HEK293 (cell line): Measurements from ENCODE around the gene KLHL22.
"Not testable (repeated sequence)": the region's sequence is repeated elsewhere in the genome, so short reads cannot be mapped to it uniquely, and the experiment has no call there.

Experiments
- CTCF ChIP-seq: fragments of 450-650 bp; formaldehyde crosslinking; IDR thresholded peaks from 2 replicates; pipeline ENCODE4 v1.5.1; 2016; ENCODE audit warnings: missing biosample characterization, missing genetic modification characterization
- PATZ1 ChIP-seq: fragments of 450-650 bp; formaldehyde crosslinking; IDR thresholded peaks from 2 replicates; pipeline ENCODE4 v1.5.1; 2016; ENCODE audit warnings: missing biosample characterization, missing genetic modification characterization
- PRDM2 ChIP-seq: fragments of 450-650 bp; formaldehyde crosslinking; IDR thresholded peaks from 2 replicates; pipeline ENCODE4 v1.5.1; 2016; ENCODE audit warnings: missing biosample characterization, missing genetic modification characterization, borderline replicate concordance
- REST ChIP-seq: fragments of 450-650 bp; formaldehyde crosslinking; IDR thresholded peaks from 2 replicates; pipeline ENCODE4 v1.5.1; 2016; ENCODE audit warnings: missing biosample characterization, missing genetic modification characterization
- SP2 ChIP-seq: fragments of 450-650 bp; formaldehyde crosslinking; IDR thresholded peaks from 2 replicates; pipeline ENCODE4 v1.5.1; 2016; ENCODE audit warnings: missing biosample characterization, missing genetic modification characterization
- ZBTB17 ChIP-seq: fragments of 450-650 bp; formaldehyde crosslinking; IDR thresholded peaks from 2 replicates; pipeline ENCODE4 v1.5.1; 2016; ENCODE audit warnings: missing biosample characterization, missing genetic modification characterization
- ZBTB49 ChIP-seq: fragments of 450-650 bp; formaldehyde crosslinking; IDR thresholded peaks from 2 replicates; pipeline ENCODE4 v1.5.1; 2016; ENCODE audit warnings: missing biosample characterization, missing genetic modification characterization, low read depth
- ZFP41 ChIP-seq: fragments of 450-650 bp; formaldehyde crosslinking; IDR thresholded peaks from 2 replicates; pipeline ENCODE4 v1.5.1; 2016; ENCODE audit warnings: missing biosample characterization, missing genetic modification characterization, borderline replicate concordance
- ZNF600 ChIP-seq: fragments of 450-650 bp; formaldehyde crosslinking; IDR thresholded peaks from 2 replicates; pipeline ENCODE4 v1.5.1; 2016; ENCODE audit warnings: missing biosample characterization, missing genetic modification characterization
- ZNF623 ChIP-seq: fragments of 450-650 bp; formaldehyde crosslinking; IDR thresholded peaks from 2 replicates; pipeline ENCODE4 v1.5.1; 2016; ENCODE audit warnings: missing biosample characterization, missing genetic modification characterization
- ZNF830 ChIP-seq: fragments of 450-650 bp; IDR thresholded peaks from 2 replicates; pipeline ENCODE4 v1.5.0; 2018; ENCODE audit warnings: missing biosample characterization, missing genetic modification characterization, low read depth, mild to moderate bottlenecking, moderate library complexity

GRCh38 chr22:20470525-20470924 is 25.1 kb downstream of the KLHL22 start:
- TF ChIP-seq REST; CTCF (tag by site-specific recombination); ZNF600 (tag by site-specific recombination); PRDM2 (tag by site-specific recombination); PATZ1; ZFP41 (tag by site-specific recombination); ZNF830; SP2 (tag by site-specific recombination); ZNF623 (tag by site-specific recombination); ZBTB49 (tag by site-specific recombination): not testable (repeated sequence)
- peak; percentile 99 for TF ChIP-seq ZBTB17 (tag by site-specific recombination)
